Measurements from ENCODE around the gene YWHAE. TPM values are rescaled to one million over a fixed set of nuclear protein-coding genes. Genes with fewer than 3 reads are reported as not detected.
"Not testable (repeated sequence)": the region's sequence is repeated elsewhere in the genome, so short reads cannot be mapped to it uniquely, and the experiment has no call there.

Gene YWHAE
- total RNA-seq, 2 experiments from 2014 or later = 528 to 576 TPM

DNA sequence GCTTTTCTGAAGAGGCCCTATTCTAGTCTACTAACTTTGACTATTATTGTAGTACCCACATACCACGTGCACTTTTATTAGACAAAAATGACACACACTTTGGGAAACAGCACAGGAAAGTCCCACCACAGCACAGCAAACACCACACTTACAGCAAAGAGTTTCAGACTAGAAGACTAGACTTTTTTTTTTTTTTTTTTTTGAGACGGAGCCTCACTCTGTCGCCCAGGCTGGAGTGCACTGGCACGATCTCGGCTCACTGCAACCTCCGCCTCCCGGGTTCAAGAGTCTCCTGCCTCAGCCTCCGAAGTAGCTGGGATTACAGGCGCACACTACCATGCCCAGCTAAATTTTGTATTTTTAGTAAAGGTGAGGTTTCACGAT lies 20.1 kb downstream of the YWHAE start:
- Mint-ChIP-seq H3K4me3 (peak overlapping the region; percentile 1), H3K9me3 (no peaks in the 10 kb centered on the region), H3K27ac (peak overlapping the region; percentile 80), H3K36me3 (ENCODE audit: low read depth) (peaks cover 13% of the 10 kb centered on the region), H3K27me3 (ENCODE audit: low read depth) (no peaks in the 10 kb centered on the region), H3K4me1 (ENCODE audit: low read depth) (peaks cover 81% of the 10 kb centered on the region)
- peak; percentile 72 for DNase-seq
- intact Hi-C loops (cut with micrococcal nuclease) = loop anchor here (1.0 to 2.0 kb wide), 2 partner anchors 15 to 19 kb away; no protein-coding TSS in a partner anchor
- CTCF ChIA-PET = interaction anchor here (0.8 to 3.6 kb wide), 5 partner anchors 14 to 149 kb away, joined by 3 to 25 read pairs (median 4); no protein-coding TSS in a partner anchor

DNA sequence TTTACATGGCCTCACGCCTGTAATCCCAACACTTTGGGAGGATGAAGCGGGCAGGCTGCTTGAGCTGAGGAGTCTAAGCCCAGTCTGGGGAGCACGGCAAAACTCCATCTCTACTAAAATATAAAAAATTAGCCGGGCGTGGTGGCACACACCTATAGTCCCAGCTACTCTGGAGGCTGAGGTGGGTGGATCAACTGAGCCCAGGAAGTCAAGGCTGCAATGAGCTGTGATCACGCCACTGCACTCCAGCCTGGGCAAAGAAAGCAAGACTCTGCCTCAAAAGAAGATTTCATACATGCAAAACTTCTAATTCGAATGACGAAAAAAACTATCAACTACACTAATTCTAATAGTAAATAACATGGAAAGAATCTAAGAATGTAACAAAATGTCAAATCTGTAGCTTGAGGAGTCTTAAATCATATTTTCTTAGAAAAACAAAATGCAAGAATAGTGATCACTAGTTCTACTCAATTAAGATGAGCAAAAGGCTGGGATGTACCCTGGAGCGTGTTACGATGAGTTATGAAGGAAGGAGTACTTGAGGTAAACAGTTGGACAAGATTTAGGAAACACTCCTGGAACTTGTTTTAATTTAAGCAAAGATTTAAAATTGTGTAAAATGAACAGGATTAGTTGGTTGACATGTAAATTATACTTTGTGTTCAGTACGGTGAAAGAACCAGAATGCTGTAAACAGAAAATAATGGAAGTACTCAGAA lies 20.7 kb downstream of the YWHAE start:
- Mint-ChIP-seq H3K27me3 (ENCODE audit: low read depth) (no peaks in the 10 kb centered on the region), H3K4me1 (ENCODE audit: low read depth) (peaks cover 85% of the 10 kb centered on the region), H3K27ac (peak overlapping the region; percentile 80), H3K36me3 (ENCODE audit: low read depth) (peaks cover 13% of the 10 kb centered on the region), H3K4me3 (no peak overlapping the region), H3K9me3 (no peaks in the 10 kb centered on the region)
- DNase-seq = no peak
- CTCF ChIA-PET = interaction anchor here (0.6 to 3.6 kb wide), 5 partner anchors 12 to 499 kb away, joined by 3 to 25 read pairs (median 4); no protein-coding TSS in a partner anchor
- intact Hi-C loops (cut with micrococcal nuclease) = loop anchor here (2.0 kb wide), 1 partner anchor 15 kb away; no protein-coding TSS in a partner anchor

DNA sequence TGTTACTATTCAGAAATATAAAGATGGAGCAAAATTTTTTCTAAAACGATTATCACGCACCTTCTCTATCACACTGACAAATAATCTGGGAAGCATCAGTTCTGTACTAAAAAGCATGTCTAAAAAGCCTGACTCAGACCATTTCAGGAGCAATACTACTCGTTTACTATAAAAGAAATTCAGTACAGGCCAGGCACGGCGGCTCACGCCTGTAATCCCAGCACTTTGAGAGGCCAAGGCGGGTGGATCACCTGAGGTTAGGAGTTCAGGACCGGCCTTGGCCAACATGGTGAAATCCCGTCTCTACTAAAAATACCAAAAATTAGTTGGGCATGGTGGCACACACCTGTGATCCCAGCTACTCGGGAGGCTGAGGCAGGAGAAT lies 21.6 kb downstream of the YWHAE start:
- intact Hi-C loops (cut with micrococcal nuclease) = loop anchor here (2.0 kb wide), 1 partner anchor 14 kb away; no protein-coding TSS in a partner anchor
- Mint-ChIP-seq H3K36me3 (ENCODE audit: low read depth) (peaks cover 13% of the 10 kb centered on the region), H3K4me1 (ENCODE audit: low read depth) (peaks cover 92% of the 10 kb centered on the region), H3K27ac (peak overlapping the region; percentile 79)
- H3K9me3 Mint-ChIP-seq; H3K4me3 Mint-ChIP-seq; H3K27me3 Mint-ChIP-seq (ENCODE audit: low read depth); DNase-seq: not testable (repeated sequence)
- CTCF ChIA-PET = interaction anchor here (1.8 to 3.6 kb wide), 2 partner anchors 13 kb away, joined by 6 to 25 read pairs; no protein-coding TSS in a partner anchor

DNA sequence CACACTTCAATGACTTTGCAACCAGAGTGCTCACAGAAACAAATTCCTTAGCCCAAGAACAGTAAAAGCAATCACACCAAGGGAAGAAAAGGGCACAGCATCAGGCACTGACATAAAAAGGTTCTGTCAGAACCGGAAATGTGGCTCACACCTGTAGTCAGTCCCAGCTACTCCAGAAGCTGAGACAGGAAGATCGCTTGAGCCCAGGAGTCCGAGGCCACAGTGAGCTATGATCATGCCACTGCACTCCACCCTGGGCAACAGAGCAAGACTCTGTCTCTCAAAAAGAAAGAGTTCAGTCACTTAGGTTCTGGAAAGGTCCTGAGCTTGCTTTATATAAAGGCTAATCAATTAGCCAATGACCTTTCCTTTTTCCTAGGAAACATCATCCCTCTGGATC lies 22.7 kb downstream of the YWHAE start:
- CTCF ChIA-PET = interaction anchor here (0.8 to 2.9 kb wide), 3 partner anchors 12 to 138 kb away, joined by 3 to 22 read pairs (median 4); no protein-coding TSS in a partner anchor
- Mint-ChIP-seq H3K27me3 (ENCODE audit: low read depth) (no peaks in the 10 kb centered on the region), H3K27ac (peak overlapping the region; percentile 79), H3K4me3 (no peak overlapping the region), H3K9me3 (no peaks in the 10 kb centered on the region), H3K36me3 (ENCODE audit: low read depth) (peaks cover 15% of the 10 kb centered on the region), H3K4me1 (ENCODE audit: low read depth) (peaks cover 92% of the 10 kb centered on the region)
- intact Hi-C loops (cut with micrococcal nuclease) = no loop called here
- no peak for DNase-seq

DNA sequence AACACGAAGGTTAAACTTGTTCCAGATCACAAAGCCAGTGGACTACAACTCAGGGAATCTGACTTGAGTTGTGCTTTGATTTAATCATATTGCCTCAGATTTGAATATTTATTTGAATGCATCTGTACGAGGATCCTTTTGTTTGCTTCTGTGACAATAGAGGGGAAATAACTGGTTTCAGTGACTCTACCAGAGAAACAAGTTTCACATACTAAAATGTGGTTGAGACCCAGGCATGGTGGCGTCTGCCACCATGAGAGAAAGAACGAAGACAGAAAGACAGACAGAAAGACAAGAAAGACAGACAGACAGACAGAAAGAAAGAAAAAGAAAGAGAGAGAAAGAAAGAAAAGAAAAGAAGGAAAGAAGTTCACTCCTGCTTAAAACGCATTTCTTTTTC lies 24.0 kb downstream of the YWHAE start:
- no peaks in the 10 kb centered on the region for H3K27me3 Mint-ChIP-seq (ENCODE audit: low read depth)
- peak overlapping the region; percentile 79 for H3K27ac Mint-ChIP-seq
- no peaks in the 10 kb centered on the region for H3K9me3 Mint-ChIP-seq
- intact Hi-C loops (cut with micrococcal nuclease) = no loop called here
- H3K36me3 Mint-ChIP-seq (ENCODE audit: low read depth) = peaks cover 15% of the 10 kb centered on the region
- CTCF ChIA-PET = interaction anchor here (1.0 to 2.9 kb wide), 2 partner anchors 10 to 13 kb away, joined by 4 to 22 read pairs; no protein-coding TSS in a partner anchor
- no peak overlapping the region for H3K4me3 Mint-ChIP-seq
- peak; percentile 21 for DNase-seq
- H3K4me1 Mint-ChIP-seq (ENCODE audit: low read depth) = peaks cover 88% of the 10 kb centered on the region

DNA sequence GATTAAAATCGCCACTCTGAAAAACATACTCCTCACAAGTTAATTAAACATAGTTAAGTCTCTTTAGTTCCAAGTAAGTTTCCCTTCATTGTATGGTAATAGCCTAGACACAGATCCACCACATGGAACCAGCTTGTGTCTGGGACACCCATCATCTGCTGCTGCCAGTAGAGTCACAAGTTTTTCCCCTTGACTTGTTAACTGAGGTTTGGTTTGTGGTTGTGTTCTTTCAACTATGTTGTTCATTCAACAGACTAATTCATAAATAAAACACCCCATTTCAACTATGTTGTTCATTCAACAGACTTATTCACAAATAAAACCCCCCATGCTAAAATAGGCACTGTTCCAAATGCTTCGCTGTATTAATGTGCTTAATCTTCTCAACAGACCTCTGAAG lies 24.4 kb downstream of the YWHAE start:
- Mint-ChIP-seq H3K27me3 (ENCODE audit: low read depth) (no peaks in the 10 kb centered on the region), H3K4me1 (ENCODE audit: low read depth) (peaks cover 87% of the 10 kb centered on the region), H3K27ac (peak overlapping the region; percentile 79), H3K36me3 (ENCODE audit: low read depth) (peaks cover 18% of the 10 kb centered on the region), H3K4me3 (no peak overlapping the region), H3K9me3 (no peaks in the 10 kb centered on the region)
- intact Hi-C loops (cut with micrococcal nuclease) = loop anchor here (2.0 kb wide), 1 partner anchor 23 kb away; no protein-coding TSS in a partner anchor
- CTCF ChIA-PET = interaction anchor here (2.9 kb wide), 1 partner anchor 10 kb away, joined by 22 read pairs; no protein-coding TSS in a partner anchor
- DNase-seq = peak; percentile 20

DNA sequence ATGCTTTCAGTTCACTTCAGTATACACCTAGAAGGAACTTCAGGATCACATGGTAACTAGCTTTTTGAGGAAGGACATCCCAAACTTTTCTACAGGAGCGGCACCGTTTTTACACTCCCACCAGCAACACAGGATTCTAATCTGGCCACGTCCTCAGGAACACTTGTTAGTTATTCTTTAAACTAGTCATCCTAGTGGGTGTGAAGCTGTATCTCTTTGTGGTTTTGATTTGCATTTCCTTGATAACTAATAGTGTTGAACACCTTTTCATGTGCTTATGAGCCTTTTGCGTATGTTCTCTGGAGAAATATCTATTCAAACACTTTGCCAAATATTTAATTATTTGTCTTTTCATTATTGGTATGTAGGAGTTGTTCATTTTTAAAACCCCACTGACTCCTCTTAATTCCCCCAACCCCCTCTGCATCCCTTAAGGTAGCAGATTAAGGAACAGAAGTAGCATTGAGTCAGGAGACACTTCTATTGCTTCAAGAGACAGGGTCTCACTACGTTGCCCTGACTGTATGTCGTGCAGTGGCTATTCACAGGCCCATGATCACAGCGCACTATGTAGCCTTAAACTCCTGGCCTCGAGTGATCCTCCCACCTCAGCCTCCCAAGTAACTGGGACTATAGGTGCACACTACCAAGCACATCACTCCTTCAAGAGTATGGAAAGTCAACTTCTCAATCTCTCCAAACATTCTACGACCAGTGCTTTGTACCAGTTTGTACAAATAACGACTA lies 25.4 kb downstream of the YWHAE start:
- peaks cover 18% of the 10 kb centered on the region for H3K36me3 Mint-ChIP-seq (ENCODE audit: low read depth)
- intact Hi-C loops (cut with micrococcal nuclease) = loop anchor here (2.0 kb wide), 1 partner anchor 24 kb away; no protein-coding TSS in a partner anchor
- CTCF ChIA-PET = interaction anchor here (0.6 to 2.0 kb wide), 3 partner anchors 9 to 155 kb away, joined by 3 to 15 read pairs (median 3); no protein-coding TSS in a partner anchor
- peak overlapping the region; percentile 79 for H3K27ac Mint-ChIP-seq
- no peaks in the 10 kb centered on the region for H3K9me3 Mint-ChIP-seq
- peak overlapping the region; percentile 3 for H3K4me3 Mint-ChIP-seq
- peaks cover 80% of the 10 kb centered on the region for H3K4me1 Mint-ChIP-seq (ENCODE audit: low read depth)
- no peak for DNase-seq
- no peaks in the 10 kb centered on the region for H3K27me3 Mint-ChIP-seq (ENCODE audit: low read depth)

DNA sequence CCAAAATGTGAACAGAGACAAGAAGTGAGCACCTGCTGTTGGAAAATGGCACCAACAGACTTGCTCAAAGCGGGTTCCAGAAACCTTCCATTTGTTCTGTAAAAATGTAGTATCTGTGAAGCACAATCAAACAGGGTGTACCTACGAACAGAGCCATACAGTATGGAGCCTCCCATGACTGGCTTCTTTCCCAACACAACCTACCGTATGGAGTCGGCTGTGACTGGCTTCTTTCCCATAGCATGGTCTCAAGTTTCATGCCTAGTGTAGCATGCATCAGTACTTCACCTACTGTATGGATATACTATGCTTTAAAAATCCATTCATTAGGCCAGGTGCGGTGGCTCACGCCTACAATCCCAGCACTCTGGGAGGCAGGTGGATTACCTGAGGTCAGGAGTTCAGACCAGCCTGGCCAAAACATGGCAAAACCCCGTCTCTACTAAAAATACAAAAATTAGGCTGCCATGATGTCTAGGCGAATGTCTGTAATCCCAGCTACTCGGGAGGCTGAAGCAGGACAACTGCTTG lies 26.2 kb downstream of the YWHAE start:
- intact Hi-C loops (cut with micrococcal nuclease) = loop anchor here (2.0 kb wide), 1 partner anchor 25 kb away; no protein-coding TSS in a partner anchor
- H3K36me3 Mint-ChIP-seq (ENCODE audit: low read depth) = peaks cover 14% of the 10 kb centered on the region
- H3K9me3 Mint-ChIP-seq = no peaks in the 10 kb centered on the region
- H3K4me1 Mint-ChIP-seq (ENCODE audit: low read depth) = peaks cover 77% of the 10 kb centered on the region
- H3K27ac Mint-ChIP-seq = peak overlapping the region; percentile 79
- H3K27me3 Mint-ChIP-seq (ENCODE audit: low read depth) = no peaks in the 10 kb centered on the region
- CTCF ChIA-PET = interaction anchor here (0.7 to 2.0 kb wide), 2 partner anchors 8 to 156 kb away, joined by 3 to 15 read pairs; no protein-coding TSS in a partner anchor
- DNase-seq = no peak
- H3K4me3 Mint-ChIP-seq = no peak overlapping the region

DNA sequence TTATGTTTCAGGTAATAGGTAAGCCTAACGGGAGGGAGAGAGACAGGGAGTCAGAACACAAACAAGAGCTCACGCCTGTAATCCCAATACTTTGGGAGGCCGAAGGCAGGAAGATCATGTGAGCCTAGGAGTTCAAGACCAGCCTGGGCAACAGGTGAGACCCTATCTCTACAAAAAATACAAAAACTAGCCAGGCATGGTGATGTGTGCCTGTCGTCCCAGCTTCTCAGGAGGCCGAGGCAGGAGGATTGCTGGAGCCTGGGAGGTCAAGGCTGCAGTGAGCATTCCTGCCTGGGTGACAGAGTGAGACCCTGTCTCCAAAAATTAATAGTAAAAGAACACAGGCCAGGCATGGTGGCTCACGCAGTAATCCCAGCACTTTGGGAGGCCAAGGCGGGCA lies 27.4 kb downstream of the YWHAE start:
- DNase-seq = no peak
- Mint-ChIP-seq H3K27me3 (ENCODE audit: low read depth) (no peaks in the 10 kb centered on the region), H3K4me3 (no peak overlapping the region), H3K9me3 (no peaks in the 10 kb centered on the region), H3K36me3 (ENCODE audit: low read depth) (peaks cover 8% of the 10 kb centered on the region), H3K27ac (peak overlapping the region; percentile 56), H3K4me1 (ENCODE audit: low read depth) (peaks cover 69% of the 10 kb centered on the region)
- intact Hi-C loops (cut with micrococcal nuclease) = no loop called here
- CTCF ChIA-PET = interaction anchor here (0.7 to 2.3 kb wide), 3 partner anchors 11 to 64 kb away, joined by 3 to 16 read pairs (median 4); no protein-coding TSS in a partner anchor

DNA sequence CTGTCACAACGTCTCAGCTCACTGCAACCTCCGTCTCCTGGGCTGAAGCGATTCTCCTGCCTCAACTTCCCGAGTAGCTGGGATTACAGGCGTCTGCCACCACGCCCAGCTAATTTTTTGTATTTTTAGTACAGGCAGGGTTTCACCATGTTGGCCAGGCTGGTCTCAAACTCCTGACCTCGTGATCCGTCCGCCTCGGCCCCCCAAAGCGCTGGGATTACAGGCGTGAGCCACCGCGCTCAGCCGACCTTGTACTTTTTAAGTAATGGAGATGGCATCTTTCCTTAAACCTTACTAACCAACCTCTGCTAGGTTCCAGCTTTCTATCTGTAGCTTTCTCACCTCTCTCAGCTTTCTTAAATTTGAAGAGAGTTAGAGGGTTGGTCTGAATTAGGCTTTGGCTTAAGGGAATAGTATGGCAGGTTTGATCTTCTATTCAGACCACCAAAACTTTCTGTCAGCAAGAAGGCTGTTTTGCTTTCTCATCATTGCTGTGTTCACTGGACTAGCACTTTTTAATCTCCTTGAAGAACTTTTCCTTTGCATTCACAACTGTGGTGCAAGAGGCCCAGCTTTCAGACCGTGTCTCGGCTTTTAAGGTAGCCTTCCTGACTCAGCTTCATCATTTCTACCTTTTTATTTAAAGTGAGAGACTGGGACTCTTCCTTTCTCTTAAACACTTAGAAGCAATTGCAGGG lies 28.0 kb downstream of the YWHAE start:
- Mint-ChIP-seq H3K27me3 (ENCODE audit: low read depth) (no peaks in the 10 kb centered on the region), H3K9me3 (no peaks in the 10 kb centered on the region), H3K36me3 (ENCODE audit: low read depth) (peaks cover 8% of the 10 kb centered on the region), H3K4me1 (ENCODE audit: low read depth) (peaks cover 69% of the 10 kb centered on the region), H3K27ac (peak overlapping the region; percentile 56), H3K4me3 (no peak overlapping the region)
- intact Hi-C loops (cut with micrococcal nuclease) = no loop called here
- CTCF ChIA-PET = interaction anchor here (0.7 to 2.3 kb wide), 3 partner anchors 10 to 65 kb away, joined by 3 to 16 read pairs (median 4); no protein-coding TSS in a partner anchor
- DNase-seq = no peak

DNA sequence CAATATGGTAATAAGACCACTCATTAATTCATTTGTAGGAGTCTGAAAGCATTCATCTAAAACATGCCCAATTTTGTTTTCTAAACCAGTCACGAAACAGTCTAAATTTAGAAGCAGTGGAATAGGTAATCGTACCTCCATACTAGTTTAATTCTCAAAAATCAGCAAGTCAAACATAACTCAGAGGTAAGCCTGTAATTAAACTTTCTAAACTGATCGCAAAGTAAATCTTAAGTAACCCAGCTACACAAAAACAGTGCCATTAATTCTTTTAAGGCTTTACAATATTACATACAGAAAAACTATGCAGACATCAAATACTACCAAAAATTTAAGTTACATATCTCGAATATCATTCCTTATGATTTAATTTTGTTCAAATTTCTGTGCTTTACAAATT lies 31.4 kb downstream of the YWHAE start:
- peaks cover 19% of the 10 kb centered on the region for H3K36me3 Mint-ChIP-seq (ENCODE audit: low read depth)
- CTCF ChIA-PET = no interaction called here
- H3K4me3 Mint-ChIP-seq = no peak overlapping the region
- no peak for DNase-seq
- H3K27me3 Mint-ChIP-seq (ENCODE audit: low read depth) = no peaks in the 10 kb centered on the region
- no peaks in the 10 kb centered on the region for H3K9me3 Mint-ChIP-seq
- H3K4me1 Mint-ChIP-seq (ENCODE audit: low read depth) = peaks cover 62% of the 10 kb centered on the region
- intact Hi-C loops (cut with micrococcal nuclease) = loop anchor here (5.0 kb wide), 1 partner anchor 259 kb away; the partner anchor contains the start of gene SLC43A2
- H3K27ac Mint-ChIP-seq = no peak overlapping the region

All from activated naive CD4-positive, alpha-beta T cell treated with anti-CD3 and anti-CD28 coated beads for 36 hours (primary cell).